Fibroblast of skin of right biceps (primary cell): ENCODE data around the gene HECA.
"Not testable (repeated sequence)": the region's sequence is repeated elsewhere in the genome, so short reads cannot be mapped to it uniquely, and the experiment has no call there.

ENCODE experiments used
- DNase-seq: peaks from one replicate; pipeline ENCODE4 v3.0.0-alpha.2; 2013

HECA gene

DNA sequence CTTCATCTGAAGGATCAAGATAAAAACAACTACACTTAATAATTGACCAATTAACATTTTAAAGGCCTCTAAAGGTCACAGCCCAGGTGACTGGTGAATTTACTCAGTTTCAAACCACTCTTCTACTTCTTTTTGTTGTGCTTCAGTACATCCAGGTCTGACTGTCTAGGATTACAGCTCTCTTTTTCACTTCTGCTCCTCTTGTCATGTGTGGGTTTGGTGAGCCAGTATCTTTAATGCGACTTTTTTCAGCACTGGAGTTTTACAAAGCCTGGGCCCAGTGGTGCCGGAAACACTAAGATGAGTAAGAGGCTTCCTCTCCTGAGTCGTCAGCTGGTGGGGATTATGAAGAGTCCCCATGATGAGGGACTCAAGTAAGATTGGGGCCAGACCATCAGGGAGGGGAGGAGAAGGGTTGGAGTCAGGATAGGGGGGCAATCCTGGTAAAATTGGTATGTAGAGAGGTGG is 27.0 kb downstream of the HECA start:
- DNase-seq = peak; percentile 32

DNA sequence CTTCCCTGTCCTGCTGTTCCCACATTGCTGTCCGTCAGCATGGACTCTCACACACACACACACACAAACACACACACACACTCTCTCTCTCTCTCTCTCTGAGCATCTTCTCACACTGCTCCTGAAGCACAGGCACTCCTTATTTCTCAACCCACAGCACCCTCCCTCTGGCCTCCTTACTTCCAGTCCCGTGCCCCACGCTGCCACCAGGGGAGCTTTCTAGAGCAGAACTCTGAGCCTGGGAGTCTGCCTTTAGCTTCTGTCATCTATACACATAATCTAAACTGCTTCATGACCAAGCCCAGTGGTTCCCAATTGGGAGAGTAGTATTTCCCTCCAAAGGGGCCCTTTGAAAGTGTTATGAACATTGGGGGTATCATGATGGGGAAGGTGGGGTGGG is 29.1 kb downstream of the HECA start:
- DNase-seq = no peak

DNA sequence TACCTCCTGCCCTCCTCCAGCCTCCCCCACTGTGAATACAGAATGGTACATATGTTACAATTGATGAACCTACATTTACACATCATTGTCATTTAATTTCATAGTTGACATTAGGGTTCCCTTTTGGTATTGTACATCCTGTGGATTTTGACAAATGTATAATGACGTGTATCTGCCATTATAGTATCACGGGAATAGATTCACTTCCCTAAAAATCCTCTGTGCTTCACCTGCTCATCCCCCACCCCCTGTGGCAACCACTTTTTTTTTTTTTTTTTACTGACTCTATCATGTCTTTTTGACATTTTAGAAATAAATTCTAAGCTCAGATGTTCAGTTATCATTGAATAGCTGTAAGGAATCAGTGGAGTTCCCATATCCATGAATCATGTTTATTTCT is 30.4 kb downstream of the HECA start:
- DNase-seq = no peak

DNA sequence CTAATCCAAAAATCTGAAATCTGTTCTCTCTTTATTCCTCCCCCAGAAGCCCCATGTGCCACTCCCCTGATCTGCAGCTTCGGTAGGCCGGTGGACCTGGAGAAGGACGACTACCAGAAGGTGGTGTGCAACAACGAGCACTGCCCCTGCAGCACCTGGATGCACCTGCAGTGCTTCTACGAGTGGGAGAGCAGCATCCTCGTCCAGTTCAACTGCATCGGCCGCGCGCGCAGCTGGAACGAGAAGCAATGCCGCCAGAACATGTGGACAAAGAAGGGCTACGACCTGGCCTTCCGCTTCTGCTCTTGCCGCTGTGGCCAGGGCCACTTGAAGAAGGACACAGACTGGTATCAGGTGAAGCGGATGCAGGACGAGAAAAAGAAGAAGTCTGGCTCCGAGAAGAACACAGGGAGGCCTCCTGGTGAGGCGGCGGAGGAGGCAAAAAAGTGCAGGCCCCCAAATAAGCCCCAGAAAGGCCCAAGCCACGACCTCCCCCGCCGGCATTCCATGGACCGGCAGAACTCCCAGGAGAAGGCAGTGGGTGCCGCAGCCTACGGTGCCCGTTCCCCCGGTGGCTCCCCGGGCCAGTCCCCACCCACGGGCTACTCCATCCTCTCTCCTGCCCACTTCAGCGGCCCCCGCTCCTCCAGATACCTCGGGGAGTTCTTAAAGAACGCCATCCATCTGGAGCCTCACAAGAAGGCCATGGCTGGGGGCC is 31.5 kb downstream of the HECA start:
- no peak for DNase-seq

DNA sequence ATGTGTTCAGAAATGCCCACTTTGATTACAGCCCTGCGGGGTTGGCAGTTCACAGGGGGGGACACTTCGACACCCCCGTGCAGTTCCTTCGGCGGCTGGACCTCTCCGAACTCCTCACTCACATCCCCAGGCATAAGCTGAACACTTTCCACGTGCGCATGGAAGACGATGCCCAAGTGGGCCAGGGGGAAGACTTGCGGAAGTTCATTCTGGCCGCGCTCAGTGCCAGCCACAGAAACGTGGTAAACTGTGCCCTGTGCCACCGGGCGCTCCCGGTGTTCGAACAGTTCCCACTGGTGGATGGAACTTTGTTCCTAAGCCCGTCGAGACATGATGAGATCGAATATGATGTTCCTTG is 32.1 kb downstream of the HECA start:
- DNase-seq = no peak

DNA sequence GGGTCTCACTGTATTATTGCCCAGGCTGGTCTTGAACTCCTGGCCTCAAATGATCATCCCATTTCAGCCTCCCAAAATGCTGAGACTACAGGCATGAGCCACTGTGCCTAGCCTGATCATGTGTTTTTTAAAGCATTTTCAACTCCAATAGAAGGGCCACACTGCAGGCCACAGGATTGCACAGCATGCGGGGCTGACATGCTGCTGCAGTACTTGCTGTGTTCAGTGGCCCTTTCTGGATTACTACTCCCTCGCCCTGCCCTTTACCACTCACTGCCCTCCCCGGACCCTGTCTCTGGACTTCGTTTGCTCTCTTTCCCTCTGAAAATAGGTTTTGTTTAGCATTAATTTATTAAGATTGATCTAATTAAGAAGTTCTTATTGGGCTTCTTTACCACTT is 37.3 kb downstream of the HECA start:
- no peak for DNase-seq

DNA sequence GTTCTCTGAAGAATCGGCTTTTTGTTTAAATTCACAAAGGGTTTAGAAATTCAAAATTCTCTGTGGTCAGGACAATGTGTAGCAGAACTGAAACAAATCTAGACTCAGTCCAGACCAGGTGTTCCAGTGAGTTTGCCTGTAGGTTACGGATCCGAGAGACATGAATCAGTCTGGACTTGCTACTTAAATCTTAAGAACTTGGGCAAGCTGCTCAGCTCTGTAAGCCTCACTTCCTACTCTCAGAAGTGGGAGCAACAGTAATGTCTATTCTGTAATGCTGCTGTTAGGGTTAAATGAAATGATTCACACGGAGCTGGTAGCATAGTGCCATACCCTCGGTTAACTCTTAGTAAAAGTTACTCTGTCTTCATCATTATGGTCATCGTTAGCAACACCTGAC is 37.7 kb downstream of the HECA start:
- no peak for DNase-seq

DNA sequence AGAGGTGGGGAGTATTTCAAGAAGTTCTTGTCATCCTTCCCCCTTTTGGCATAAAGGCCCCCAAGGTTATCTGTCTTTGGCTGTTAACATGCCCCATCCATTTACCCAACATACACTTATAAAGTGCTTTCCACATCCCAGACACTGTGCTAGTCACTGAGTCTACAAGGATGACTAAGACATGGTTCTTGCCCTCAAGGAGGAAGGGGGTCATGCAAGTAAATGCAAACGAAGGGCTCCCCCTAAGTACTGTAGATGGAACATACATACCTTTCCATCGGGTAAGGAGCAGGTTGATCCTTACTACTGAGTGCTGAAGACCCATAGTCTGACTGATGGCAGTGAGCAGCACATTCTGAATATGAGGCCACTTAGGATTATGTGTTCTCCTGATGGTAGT is 38.3 kb downstream of the HECA start:
- DNase-seq = peak; percentile 20

DNA sequence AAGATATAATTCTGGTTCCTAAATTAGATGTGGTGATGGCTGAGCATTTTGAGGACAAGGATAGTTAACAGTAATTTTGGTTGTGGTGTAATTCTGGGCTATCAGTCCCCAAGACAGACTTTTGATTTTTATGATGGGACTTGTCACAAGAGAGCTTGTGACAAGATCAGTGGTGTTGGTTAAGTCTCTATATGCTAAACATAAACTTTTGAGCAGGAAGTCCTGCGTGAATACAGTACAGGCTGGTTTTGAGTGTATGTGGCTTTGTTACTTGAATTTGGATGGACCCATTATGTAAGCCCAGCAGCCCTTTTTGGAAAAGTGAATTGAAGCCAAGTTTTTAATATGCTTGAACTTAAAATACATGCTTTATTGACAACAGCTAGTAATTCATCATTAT is 38.9 kb downstream of the HECA start:
- no peak for DNase-seq

DNA sequence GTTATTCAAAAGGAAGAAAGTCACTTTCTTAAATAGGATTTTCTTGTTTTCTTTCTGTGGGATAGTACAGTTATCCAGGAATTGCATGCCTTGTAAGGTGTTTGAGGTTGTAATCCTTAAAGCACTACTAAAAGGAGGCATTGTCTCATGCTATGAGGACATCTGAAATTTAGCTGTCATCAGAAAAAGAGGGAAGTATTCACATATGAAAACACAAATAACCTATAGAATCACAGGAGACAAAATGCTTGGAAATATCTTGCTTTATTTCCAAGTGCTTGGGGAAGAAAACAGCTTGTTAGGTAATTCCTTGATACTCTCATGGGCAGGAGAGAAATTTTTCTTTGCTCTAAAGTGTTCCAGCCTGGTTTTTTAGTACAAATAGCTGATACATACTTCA is 40.1 kb downstream of the HECA start:
- DNase-seq = no peak

DNA sequence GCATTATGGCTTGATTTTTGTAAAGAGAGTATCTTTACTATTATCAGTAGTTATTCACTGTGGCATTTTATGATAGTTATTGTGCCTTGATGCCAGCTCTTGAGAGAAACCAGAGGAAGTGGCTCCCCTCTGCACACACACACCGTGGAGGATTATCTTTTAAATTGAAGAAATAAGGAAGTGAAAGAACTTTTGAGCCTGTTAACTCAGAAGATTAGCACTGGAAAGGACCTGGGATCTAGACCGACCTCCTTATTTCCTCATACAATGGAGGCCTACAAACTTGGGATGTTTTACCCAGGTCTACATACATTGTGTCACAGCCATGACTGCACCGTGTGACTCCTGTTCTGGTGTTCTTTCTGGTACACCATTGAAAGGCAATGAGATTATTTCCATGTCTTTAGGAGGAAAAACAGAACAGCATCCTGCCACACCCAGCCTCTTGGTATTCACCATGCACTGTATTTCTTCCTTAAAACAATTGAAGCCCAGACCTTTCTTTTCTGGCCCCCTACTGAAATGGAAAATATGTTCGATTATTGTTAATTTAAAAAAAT is 40.6 kb downstream of the HECA start:
- no peak for DNase-seq

DNA sequence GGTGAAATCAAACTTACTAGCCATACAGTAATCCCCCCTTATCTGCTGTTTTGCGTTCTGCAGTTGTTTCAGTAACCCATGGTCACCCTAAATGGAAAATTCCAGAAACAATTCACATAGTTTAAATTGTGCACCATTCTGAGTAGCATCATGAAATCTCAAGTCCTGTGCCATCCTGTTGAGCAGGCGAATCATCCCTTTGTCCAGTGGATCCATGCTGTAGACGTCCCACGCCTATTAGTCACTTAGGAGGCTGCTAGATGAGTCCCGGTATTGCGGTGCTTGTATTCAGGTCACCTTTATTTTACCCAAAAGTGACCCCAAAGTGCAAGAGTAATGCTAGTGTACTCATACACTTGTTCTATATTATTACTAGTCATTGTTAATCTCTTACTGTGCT is 46.4 kb downstream of the HECA start:
- DNase-seq = no peak

DNA sequence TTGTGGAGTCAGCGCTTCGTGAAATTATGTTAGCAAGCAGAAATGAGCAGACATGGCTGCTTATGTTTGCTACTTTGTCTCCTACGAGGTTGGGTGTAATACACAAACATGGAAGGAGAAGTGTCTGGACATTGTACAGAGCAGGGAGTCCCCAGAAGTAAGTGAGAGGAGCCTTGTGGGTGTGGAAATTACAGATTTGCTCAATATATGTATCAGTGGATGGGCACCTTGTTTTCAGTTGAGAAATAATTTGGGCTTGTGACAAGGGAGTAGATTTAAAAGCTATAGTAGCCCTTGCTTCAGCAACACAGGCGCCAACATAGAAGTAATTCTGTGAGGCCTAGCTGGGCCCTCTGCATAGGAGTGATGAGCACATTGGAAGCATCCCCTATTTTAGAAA is 49.2 kb downstream of the HECA start:
- no peak for DNase-seq

DNA sequence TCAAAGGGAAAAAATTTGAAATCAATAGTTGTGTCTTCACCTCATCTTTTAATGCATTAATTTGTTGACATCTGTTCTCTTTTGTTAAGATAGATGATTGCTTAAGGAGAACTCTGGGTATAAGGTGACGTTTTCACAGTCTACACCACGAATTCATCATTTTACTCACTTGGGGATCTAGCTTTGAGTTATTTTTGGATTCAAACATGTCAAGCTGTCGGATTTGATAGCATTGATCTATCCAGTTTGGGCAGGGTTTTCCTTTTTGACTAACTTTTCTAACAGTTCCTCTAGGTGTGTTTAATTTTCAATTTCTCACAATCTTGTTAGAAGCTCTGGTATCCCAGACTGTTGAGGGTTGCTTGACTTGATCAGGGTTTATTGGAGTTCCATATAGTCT is 49.6 kb downstream of the HECA start:
- DNase-seq = no peak

DNA sequence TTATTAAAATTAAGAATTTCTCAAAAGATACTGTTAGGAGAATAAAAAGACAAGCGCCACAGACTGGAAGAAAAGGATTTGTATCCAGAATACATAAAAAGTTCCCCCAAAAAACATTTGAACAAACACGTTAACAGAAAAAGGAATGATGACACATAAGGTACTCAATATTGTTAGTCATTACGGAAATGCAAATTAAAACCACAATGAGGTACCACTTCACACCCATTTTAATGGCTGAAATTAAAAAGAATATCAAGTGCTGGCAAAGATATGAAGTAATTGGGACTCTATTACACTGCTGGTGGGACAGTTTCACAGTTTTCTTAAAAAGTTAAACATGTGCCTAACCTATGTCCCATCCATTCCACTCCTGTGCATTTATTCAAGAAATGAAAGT is 51.4 kb downstream of the HECA start:
- DNase-seq = no peak

DNA sequence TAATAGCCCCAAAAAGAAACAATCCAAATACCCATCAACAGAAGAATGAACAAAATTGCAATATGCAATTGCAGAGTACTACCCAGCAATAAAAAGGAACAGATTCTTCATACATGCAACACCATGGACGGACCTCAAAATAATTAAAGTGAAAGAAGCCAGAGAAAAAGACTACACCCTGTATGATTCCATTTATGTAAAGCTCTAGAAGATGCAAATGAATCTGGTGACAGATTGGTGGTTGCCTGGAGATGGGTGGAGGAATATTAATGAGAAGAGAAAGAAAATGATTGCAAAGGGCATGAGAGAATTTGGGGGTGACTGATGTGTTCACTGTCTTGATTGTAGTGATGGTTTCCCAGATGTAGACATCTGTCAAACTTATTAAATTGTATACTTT is 51.8 kb downstream of the HECA start:
- DNase-seq = no peak

DNA sequence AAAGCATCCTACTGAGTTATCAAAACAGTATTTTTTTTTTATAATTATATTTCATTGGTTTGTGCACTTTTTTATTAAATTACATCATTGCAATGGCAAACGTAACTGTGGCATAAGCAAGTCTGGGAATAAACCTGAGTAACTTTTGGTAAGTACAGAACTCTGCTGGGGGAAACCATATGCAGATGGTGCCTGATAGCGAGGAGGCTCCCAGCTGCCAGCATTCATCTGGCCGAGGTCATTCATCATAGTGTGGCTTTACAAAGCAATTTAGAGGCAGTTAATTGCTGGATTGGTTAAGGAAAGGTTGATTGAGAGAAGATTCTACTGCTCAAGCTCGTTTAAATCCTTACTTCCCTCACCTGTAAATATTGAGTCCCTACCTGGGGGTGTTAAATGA is 52.6 kb downstream of the HECA start:
- DNase-seq = no peak

DNA sequence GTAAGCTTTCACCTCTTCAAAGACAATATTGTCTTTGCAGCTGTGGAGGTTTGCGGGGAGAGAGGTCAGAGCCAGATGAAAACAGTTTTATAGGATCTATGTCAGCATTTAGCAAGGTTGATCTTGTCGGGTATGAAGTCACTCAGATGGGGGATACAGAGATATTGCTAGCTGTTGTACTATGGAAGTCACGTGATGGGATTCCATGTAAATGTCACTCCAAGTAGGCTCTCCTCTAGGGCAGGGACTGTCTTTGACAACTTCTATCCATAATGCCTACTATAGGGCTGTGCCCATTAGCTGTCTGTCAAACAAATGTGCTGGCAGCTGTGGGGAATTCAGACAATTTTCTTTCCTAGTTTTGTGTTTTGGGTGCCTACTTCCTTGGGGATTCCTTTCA is 54.8 kb downstream of the HECA start:
- no peak for DNase-seq

DNA sequence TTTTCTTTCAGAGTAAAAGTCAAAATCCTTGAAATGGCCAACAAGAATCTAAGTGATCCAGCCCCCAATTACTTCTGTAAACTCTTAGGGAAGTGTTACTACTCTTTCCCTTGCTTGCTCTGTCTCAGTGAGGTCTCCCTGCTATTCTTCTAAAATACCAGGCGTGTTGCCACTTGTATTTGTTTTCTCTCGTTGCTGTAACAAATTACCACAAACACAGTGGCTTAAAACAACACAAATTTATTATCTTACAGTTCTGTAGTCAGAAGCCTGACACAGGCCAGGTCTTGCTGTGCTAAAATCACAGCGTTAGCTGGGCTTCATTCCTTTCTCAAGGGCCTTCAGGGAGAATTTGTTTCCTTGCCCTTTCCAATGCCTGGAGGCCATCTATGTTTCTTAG is 59.9 kb downstream of the HECA start:
- DNase-seq = no peak

DNA sequence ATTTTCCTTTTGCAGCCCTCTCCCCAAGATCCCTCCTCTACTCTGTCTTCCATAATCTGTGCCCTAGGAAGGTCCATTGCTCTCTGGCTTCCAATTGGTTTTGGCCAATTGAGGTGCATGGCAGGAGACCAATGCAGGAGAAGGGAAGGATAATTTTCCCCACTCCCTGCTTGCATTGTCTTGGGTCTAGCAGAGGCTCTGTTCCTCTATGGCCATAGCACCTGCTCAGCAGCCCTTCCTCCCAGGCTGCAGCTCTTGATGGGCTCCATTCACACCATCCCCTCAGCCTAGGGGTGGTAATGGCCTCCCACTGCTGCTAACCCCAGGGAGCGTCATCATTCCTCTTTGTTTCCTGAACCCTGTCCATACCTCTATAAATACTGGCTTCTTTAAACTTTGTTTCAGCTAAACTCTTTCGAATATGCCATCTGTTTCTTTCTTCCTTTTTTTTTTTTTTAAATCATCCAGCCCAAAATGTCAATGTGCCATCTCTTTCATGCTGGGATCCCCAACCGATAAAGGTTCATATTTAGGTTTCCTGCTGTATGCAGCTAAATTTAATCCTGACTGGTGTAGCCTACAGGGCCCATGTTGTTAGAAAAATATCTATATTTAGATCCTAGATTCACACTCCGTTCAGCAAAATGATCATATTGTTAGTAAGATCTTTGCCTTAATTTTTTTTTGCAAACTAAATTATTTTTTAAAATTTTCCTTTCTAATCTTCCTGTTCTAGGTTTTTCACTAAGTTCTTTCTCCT is 63.8 kb downstream of the HECA start:
- DNase-seq = no peak

DNA sequence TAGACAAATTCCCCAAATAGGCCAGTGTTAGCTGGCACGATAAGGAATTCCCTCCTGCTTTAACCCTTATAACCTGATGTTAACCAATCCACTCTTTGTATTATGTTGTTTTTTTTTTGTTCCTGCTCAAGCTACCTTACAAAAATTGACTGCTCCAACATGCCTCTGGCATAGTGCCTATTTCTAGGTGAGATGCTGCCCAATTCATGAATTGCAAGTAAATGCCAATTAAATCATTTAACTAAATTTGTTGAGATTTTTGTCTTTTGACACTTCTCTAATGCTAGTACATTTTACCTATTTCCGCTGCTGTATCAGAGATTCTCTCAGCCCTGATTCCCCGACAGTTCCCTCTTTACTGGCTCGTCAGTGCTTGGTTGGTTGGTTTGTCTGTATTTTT is 66.5 kb downstream of the HECA start:
- DNase-seq = no peak

DNA sequence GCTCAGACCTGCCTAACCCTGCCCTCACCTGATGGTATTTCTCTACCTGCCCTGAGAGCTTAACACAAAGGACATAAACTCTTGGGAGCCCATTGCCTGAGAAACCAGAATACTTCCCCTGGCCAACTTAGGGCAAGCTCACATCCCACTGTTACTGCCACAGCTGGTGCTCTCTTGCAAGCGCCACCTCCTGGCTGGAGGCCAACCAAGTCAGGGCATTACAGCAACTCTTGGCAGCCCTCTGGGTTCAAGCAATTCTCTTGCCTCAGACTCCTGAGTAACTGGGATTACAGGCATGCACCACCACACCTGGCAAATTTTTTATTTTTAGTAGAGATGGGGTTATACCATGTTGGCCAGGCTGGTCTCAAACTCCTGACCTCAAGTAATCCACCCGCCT is 70.1 kb downstream of the HECA start:
- no peak for DNase-seq

DNA sequence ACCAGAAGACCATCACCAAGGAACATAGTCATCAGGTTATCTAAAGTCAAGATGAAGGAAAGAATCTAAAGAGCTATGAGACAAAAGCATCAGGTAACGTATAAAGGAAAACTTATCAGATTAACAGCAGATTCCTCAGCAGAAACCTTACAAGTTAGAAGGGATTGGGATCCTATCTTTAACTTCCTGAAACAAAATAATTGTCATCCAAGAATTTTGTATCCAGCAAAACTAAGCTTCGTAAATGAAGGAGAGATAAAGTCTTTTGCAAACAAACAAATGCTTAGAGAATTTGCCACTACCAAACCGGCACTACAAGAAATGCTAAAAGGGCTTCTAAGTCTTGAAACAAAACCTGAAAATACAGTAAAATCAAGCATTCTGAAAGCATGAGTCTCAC is 71.0 kb downstream of the HECA start:
- no peak for DNase-seq

DNA sequence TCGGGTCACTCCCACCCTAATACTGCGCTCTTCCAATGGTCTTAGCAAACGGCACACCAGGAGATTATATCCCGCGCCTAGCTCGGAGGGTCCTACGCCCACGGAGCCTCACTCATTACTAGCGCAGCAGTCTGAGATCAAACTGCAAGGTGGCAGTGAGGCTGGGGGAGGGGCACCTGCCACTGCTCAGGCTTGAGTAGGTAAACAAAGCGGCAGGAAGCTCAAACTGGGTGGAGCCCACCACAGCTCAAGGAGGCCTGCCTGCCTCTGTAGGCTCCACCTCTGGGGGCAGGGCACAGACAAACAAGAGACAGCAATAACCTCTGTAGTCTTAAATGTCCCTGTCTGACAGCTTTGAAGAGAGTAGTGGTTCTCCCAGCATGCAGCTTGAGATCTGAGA is 75.9 kb downstream of the HECA start:
- not testable (repeated sequence) for DNase-seq

DNA sequence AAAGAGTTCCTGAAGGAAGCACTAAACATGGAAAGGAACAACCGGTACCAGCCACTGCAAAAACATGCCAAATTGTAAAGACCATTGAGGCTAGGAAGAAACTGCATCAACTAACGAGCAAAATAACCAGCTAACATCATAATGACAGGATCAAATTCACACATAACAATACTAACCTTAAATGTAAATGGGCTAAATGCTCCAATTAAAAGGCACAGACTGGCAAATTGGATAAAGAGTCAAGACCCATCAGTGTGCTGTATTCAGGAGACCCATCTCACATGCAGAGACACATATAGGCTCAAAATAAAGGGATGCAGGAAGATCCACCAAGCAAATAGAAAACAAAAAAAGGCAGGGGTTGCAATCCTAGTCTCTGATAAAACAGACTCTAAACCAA is 77.6 kb downstream of the HECA start:
- not testable (repeated sequence) for DNase-seq
